Suppressor macrophage treated with lipopolysaccharide for 4 hours (primary cell): ENCODE measurements around the gene ASB2.

Source experiments
- DNase-seq: peaks from one replicate; pipeline ENCODE4 v3.0.0-alpha.2; 2020

ASB2 gene

GRCh38 chr14:93977790-93978581 lies 1.6 kb upstream of the ASB2 start:
- no peak for DNase-seq

GRCh38 chr14:93977171-93977570 lies 801 bp upstream of the ASB2 start:
- DNase-seq, result no peak

GRCh38 chr14:93975791-93976476 lies 436 bp downstream of the ASB2 start:
- DNase-seq, result peak; percentile 23

- peak; percentile 76 for DNase-seq
These were observed 1.5 kb downstream of the ASB2 start for GRCh38 chr14:93974833-93975232.

GRCh38 chr14:93974299-93974698 lies 2.1 kb downstream of the ASB2 start:
- DNase-seq, result no peak

GRCh38 chr14:93973607-93974006 lies 2.8 kb downstream of the ASB2 start:
- no peak for DNase-seq

GRCh38 chr14:93972618-93973205 lies 3.7 kb downstream of the ASB2 start:
- DNase-seq, result no peak

DNA sequence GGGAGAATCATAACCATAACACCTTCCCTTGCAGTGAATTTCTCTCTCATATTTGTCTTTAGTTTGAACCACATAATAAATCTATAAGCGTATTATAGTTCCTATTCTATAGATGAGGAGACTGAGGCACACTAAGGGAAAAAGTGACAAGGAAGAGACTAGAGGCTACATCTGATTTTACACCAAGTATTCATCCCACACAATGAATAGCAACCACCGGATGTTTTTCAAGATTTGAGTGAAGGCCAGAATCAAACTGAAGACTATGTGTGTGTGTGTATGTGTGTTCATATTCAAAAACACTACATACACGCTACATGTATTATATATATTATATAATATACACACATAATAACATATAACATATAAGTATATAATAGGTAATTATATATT lies 4.7 kb downstream of the ASB2 start:
- no peak for DNase-seq

DNA sequence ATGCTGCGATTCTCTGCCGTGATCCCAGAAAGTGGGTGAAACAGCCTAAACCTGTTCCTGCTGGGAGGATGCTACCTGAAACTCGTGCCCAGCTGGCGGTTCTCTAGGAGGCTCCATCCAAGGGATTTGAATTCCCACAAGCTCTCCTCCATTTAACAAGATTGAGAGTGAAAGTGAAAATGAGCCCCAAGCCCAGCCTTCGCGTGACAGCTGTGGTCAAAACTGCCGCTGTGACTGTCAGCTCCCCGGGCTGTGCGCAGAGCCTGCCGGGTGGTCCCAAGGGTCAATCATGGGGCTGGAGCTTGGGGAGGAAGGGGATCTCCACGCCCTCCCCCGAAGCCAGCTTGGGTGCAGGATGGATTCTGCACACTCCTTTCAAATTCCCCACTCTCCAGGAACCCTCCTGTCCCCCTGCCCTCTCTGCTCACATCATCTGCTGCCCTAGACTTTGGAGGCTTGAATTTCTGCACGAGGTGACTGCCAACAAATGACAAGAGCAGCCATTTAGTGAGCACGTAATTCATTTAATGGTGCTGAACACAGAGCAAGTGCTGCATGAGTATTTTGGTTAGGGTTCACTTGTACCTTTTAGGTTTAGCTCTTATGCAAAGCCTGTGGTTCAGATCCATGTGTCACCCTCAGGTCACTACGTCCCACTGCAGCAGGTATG lies 5.3 kb downstream of the ASB2 start:
- DNase-seq, result peak; percentile 81

DNA sequence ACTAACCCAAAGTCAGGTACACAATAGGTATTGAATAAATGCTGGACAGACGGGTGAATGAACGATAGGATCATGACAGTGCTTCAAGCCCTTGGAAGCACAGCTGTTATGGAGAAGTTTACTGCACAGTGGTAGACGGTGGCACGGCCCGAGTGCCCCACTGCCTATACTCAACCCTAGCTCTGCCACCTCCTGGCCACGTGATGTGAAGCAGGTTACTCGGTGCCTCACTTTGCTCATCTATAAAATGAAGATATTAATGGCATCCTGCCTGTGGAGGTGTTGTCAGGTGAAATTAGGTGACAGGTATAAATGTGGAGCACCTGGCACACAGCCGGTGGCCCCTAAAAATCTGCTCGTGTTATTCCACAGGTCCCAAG lies 5.8 kb downstream of the ASB2 start:
- DNase-seq, result peak; percentile 16

DNA sequence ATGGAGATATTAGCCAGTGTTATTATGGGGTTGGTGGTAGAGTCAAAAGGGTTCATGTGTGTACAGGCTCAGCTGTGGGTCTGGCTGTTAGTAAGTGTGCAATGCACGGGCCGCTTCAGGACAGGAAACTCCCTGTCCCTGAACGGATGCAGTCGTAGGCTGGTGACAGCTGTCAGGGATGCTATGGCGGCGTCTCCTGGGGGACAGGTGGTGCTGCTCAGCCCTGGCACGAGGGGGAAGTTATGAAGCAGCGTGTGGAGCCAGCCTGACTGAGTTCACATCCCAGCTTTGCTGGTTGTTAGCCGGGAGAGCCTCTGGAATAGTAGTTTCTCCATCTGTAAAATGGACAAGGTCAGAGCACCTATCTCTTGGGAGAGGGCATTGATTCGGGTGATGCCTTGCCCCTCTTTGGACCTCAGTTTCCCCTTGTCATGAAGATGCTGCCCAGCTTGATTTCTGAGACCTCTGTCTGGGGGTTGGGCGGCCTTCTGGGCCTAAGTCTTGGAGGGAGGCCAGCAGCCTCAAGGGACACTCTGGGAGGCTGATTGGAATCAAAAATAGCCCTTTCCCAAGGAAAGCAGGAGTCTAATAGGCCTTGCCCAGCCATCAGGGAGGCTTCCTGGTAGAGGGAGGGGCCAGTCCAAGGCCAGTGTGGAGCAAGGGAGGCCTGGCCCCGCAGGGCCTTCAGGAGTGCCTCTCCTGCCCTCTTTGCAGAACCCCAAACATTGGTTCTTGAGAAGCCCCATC lies 7.1 kb downstream of the ASB2 start:
- DNase-seq, result no peak

- peak; percentile 77 for DNase-seq
These were observed 8.6 kb downstream of the ASB2 start for GRCh38 chr14:93967637-93968250.

GRCh38 chr14:93965946-93966474 lies 10.4 kb downstream of the ASB2 start:
- DNase-seq, result no peak

GRCh38 chr14:93965287-93965821 lies 11.0 kb downstream of the ASB2 start:
- peak; percentile 40 for DNase-seq

GRCh38 chr14:93964820-93965286 lies 11.5 kb downstream of the ASB2 start:
- DNase-seq, result no peak

GRCh38 chr14:93964281-93964680 lies 12.1 kb downstream of the ASB2 start:
- DNase-seq, result no peak

DNA sequence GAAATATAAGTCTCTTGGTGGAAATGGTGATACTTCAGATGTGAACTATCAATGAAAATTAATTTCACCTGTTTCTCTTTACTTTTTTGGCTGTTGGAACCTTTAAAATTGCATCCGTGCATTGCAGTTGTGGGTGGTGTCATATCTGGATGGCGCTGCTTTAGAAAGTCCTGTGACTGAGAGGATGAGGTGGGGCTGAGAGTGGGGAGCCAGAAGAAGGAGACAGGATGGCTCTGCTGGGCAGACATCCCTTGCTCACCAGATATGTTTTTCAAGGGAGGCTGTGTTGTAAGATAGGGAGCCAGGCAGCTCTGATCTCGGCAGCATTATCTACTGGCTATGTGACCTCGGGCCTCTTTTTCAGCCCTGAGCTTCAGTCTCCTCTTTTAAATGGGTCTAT lies 12.7 kb downstream of the ASB2 start:
- no peak for DNase-seq

DNA sequence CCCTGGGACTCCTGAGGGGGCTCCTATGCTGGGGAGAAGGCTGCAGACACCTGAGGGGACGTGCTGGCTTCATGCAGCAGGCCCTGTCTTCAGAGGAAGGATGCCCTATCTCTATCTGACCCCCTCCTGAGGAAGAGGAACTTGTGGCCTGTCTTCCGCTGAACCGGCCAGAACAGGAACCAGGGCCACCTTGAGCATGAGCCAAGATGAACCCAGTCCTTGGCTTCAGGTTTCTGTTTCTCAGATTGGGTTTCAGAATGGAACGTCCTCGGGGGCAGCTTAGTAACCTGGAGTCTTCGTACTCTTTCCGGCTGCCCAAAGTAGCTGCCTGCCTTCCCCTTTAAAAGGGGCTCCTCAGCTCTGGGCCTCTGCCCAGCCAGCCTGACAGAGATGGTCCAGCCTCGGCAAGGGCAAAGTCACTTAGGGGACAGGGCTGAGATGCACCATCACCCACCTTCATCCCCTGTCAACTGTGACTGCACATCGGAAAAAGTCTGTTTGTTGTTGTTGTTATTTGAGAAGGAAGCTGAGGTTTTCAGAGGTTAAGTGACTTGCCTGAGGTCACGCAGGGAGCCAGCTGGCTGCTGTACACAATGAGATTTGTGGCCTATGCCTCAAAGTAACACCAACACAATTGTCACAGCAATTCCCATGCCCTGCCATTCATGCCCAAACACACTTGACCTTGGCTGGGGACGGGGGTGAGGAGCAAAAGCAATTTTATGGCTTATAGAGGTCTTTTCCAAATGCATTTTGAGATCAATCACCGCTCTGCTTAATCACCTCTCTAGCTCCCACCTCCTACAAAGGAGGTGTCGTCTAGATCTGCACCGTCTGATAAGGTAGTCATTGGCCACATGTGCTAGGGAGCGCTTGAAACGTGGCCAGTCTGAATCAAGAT lies 13.4 kb downstream of the ASB2 start:
- peak; percentile 63 for DNase-seq

DNA sequence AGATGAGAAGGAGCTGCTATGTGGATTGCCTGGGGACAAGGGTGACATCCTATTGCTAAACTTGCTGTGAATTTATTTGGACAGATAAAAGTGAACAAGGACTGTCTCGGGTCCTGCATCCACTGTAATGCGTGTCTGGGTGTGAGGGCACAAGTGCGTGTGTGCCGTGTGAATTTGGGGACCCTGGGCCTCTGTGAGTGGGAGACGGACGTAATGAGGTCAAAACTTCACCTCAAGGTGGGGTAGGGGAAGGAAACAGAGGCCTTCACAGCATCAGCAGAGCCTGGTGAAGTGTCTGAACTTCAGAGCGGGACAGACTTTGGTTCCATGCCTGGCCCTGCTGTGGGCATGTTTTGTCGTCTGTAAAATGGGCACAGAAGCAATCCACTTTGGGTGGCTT lies 14.8 kb downstream of the ASB2 start:
- no peak for DNase-seq

- no peak for DNase-seq
These were observed 15.5 kb downstream of the ASB2 start for GRCh38 chr14:93960774-93961438.
